SK-N-SH (cell line): ENCODE results near the gene MRPS18A.

ENCODE experiments used
- EP300 ChIP-seq, 2 experiments: IDR thresholded peaks; 2 replicates each; pipeline versions ENCODE4 v1.4.0 to v1.6.1; 2012; ENCODE audit warnings: borderline replicate concordance in 1 of 2, low read depth in 1 of 2, low read length in 1 of 2
- RAD21 ChIP-seq: IDR thresholded peaks from 2 replicates; pipeline ENCODE4 v1.6.1; 2012; ENCODE audit warnings: mild to moderate bottlenecking, low read length

- TF ChIP-seq EP300 (IDR thresholded peaks at IDR 0.05; ENCODE audit: borderline replicate concordance in 1 of 2, low read depth in 1 of 2, low read length in 1 of 2) (no peak), RAD21 (no peak)
These were observed 23.0 kb upstream of the MRPS18A start for GRCh38 chr6:43710576-43710975.
